IPS-20b (cell line): ENCODE data around the gene BTG1.

ENCODE experiments used
- H3K27ac ChIP-seq: one replicate; pipeline ENCODE4 v1.5.1; 2013; ENCODE audit warnings: low read length
- H3K27me3 ChIP-seq: 2 replicates; pipeline ENCODE4 v1.6.1; 2013; ENCODE audit warnings: mild to moderate bottlenecking, low read length, inconsistent platforms; ENCODE audit not compliant: insufficient read depth
- H3K36me3 ChIP-seq: 2 replicates; pipeline ENCODE4 v1.6.1; 2013; ENCODE audit warnings: low read depth, mild to moderate bottlenecking, inconsistent platforms, low read length, moderate library complexity; ENCODE audit not compliant: insufficient read depth
- H3K4me1 ChIP-seq: 2 replicates; pipeline ENCODE4 v1.6.1; 2013; ENCODE audit warnings: mild to moderate bottlenecking, control low read depth, inconsistent platforms, low read length, moderate library complexity; ENCODE audit not compliant: insufficient read depth
- H3K4me3 ChIP-seq: 2 replicates; pipeline ENCODE4 v1.5.1; 2013; ENCODE audit warnings: mild to moderate bottlenecking, low read length, inconsistent platforms
- H3K9ac ChIP-seq: 2 replicates; pipeline ENCODE4 v1.6.1; 2013; ENCODE audit warnings: low read depth, mild to moderate bottlenecking, inconsistent platforms, low read length, moderate library complexity
- H3K9me3 ChIP-seq: 2 replicates; pipeline ENCODE4 v1.6.1; 2013; ENCODE audit warnings: mild to moderate bottlenecking, low read depth, low read length, inconsistent platforms; ENCODE audit not compliant: insufficient read depth

BTG1 gene

DNA sequence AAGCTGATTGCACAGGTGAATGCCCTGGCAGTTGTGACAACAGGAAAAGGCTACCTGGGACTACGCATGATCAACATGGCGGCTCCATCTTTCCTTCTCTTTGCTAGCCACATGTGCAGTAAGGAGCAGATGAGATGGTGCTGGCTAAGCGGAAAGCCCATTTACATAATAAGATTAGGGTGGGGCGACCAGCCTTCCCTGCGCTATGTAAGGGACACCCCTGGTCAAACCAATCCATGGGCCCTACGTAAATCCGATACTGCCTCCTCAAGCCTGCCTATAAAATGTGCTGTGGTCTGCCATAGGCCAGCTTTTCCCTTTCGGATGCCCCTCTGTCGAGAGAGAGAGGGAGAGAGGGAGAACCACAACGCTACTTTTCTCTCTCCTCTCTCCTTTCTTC lies 31.0 kb upstream of the BTG1 start:
- Histone ChIP-seq H3K9ac (no peak overlapping the region), H3K4me3 (no peak overlapping the region), H3K4me1 (no peaks in the 10 kb centered on the region; the same call in 1 of the 2 replicates), H3K27ac (no peak overlapping the region), H3K27me3 (no peaks in the 10 kb centered on the region), H3K9me3 (no peaks in the 10 kb centered on the region), H3K36me3 (no peaks in the 10 kb centered on the region)

DNA sequence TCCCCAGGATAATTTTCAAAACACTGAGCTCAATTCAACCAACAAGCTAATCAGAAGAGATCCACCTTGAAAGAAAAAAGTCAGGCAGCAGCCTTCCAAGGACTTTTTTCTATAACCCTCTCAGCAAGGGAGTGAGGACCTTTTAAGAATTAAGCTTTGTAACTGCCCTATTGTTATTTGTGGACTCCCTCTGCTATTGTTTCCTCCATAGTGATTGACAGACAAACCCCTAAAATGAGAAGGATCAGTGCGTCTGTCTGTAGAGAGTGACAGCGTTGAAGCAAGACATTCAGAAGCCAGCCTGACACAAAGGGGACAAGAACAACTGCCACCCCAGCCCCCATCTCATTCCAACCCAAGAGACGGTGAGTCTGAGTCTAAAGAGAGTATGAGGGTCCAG lies 30.3 kb upstream of the BTG1 start:
- Histone ChIP-seq H3K27ac (no peak overlapping the region), H3K4me3 (no peak overlapping the region), H3K27me3 (no peaks in the 10 kb centered on the region), H3K36me3 (no peaks in the 10 kb centered on the region), H3K9me3 (no peaks in the 10 kb centered on the region), H3K9ac (no peak overlapping the region), H3K4me1 (no peaks in the 10 kb centered on the region; the same call in 1 of the 2 replicates)

DNA sequence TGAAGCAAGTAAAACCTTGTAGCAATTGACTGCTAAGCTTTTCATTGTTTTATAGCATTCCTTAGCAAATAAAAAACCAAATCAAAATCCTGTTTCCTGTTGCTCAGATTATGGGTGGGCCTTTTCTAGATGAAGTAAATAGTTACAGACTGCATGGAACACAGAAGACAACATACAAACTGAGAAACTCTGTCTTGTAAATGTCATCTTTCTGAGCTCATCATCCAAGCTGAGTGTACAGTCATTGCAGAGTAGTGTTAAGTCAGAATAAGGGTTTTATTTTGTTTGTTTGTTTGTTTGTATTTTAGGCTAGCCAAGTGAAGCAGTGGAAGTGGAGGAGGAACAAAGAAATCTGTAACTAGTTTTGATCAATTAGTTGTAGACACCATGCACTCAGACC lies 24.4 kb upstream of the BTG1 start:
- no peaks in the 10 kb centered on the region for H3K36me3 ChIP-seq
- H3K4me3 ChIP-seq, result no peak overlapping the region
- H3K9ac ChIP-seq, result no peak overlapping the region
- no peaks in the 10 kb centered on the region for H3K9me3 ChIP-seq
- H3K27ac ChIP-seq, result no peak overlapping the region
- H3K27me3 ChIP-seq, result no peaks in the 10 kb centered on the region
- H3K4me1 ChIP-seq, result no peaks in the 10 kb centered on the region; the same call in 1 of the 2 replicates

DNA sequence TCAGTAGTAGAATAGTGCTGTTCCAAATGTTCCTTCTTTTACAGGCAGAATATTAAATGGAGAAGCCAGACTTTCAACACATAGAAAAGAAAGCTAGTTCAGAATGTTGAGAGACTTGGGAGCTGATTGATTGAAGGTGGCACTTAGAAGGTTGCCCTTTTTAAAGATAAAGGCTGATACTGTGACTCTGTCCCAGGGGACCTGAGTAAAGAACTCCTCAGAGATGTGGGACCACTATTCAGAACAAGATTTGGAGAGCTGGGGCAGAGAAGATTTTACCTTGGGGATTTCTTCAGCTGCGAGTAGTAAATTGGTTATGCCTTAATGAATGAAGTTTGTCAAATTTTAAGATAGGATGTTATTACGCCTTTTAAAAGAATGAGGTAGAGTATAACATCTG lies 21.4 kb upstream of the BTG1 start:
- no peak overlapping the region for H3K27ac ChIP-seq

DNA sequence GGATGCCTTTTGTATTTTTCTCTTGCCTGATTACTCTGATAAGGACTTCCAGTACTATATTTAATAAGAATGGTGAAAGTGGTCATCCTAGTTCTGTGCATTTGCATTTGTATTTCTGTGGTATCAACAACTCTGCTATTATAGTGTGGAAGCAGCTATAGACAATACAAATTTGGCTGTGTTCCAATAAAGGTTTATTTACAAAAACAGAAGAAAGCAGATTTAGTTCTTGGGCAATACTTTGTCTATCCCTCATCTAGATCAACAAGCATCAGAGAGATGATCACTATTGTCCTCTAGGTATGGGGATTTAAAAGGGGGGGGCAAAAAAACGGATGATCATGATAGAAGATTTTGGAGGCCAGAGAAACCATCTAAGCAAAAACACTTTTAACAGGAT lies 19.1 kb upstream of the BTG1 start:
- Histone ChIP-seq H3K9ac (no peak overlapping the region), H3K4me1 (no peaks in the 10 kb centered on the region), H3K27ac (no peak overlapping the region), H3K27me3 (no peaks in the 10 kb centered on the region), H3K4me3 (no peak overlapping the region), H3K9me3 (no peaks in the 10 kb centered on the region), H3K36me3 (no peaks in the 10 kb centered on the region)

More for the DNA sequence above, 21.4 kb upstream of the BTG1 start:
- no peak overlapping the region for H3K9ac ChIP-seq
- no peaks in the 10 kb centered on the region for H3K27me3 ChIP-seq
- H3K4me3 ChIP-seq, result no peak overlapping the region
- H3K4me1 ChIP-seq, result no peaks in the 10 kb centered on the region
- no peaks in the 10 kb centered on the region for H3K36me3 ChIP-seq
- no peaks in the 10 kb centered on the region for H3K9me3 ChIP-seq

DNA sequence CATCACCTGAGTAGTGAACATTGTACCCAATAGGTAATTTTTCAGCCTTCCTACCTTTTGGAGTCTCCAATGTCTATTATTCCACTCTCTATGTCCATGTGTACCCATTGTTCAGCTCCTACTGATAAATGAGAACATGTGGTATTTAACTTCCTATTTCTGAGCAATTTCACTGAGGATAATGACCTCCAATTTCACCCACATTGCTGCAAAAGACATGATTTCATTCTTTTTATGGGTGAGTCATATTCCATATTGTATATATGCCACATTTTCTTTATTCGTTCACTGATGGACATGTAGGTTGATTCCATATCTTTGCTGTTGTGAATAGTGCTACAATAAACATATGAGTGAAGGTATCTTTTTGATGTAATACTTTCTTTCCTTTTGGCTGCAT lies 16.4 kb upstream of the BTG1 start:
- Histone ChIP-seq H3K9ac (no peak overlapping the region), H3K27ac (no peak overlapping the region), H3K4me1 (no peaks in the 10 kb centered on the region), H3K36me3 (no peaks in the 10 kb centered on the region), H3K4me3 (no peak overlapping the region), H3K27me3 (no peaks in the 10 kb centered on the region), H3K9me3 (no peaks in the 10 kb centered on the region)

DNA sequence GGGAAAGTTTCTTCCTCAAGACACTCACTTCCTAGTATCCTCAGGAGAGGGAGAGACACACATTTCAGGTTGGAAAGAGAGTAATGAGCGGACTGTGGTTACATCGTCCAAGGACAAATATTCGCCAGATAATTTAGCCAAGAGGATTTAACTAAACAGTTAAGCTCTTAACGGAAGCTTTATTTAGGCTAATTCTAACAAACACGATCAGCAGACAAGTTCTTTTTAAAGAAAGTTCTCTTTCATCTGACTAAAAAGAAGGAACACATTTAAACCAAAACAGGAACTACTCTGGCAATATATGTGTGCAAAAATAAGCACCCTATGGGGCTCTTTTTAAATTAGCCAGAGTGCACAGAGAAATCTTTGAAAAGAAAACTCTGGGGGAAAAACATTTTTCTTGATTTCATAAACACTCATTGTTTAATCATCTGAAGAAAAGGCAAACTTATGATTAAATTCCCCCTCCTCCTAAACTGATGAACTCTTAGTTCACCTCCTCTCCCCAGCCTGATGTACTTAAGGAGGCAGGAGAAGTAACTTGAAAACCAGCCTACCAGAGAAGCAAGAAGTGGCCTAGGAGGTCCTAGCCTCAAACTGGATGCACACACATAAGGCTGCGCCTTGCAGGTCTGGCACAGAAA lies 13.3 kb upstream of the BTG1 start:
- no peaks in the 10 kb centered on the region for H3K27me3 ChIP-seq
- no peak overlapping the region for H3K27ac ChIP-seq
- H3K36me3 ChIP-seq, result no peaks in the 10 kb centered on the region
- H3K9ac ChIP-seq, result no peak overlapping the region
- no peak overlapping the region for H3K4me3 ChIP-seq
- H3K9me3 ChIP-seq, result no peaks in the 10 kb centered on the region
- H3K4me1 ChIP-seq, result no peaks in the 10 kb centered on the region

DNA sequence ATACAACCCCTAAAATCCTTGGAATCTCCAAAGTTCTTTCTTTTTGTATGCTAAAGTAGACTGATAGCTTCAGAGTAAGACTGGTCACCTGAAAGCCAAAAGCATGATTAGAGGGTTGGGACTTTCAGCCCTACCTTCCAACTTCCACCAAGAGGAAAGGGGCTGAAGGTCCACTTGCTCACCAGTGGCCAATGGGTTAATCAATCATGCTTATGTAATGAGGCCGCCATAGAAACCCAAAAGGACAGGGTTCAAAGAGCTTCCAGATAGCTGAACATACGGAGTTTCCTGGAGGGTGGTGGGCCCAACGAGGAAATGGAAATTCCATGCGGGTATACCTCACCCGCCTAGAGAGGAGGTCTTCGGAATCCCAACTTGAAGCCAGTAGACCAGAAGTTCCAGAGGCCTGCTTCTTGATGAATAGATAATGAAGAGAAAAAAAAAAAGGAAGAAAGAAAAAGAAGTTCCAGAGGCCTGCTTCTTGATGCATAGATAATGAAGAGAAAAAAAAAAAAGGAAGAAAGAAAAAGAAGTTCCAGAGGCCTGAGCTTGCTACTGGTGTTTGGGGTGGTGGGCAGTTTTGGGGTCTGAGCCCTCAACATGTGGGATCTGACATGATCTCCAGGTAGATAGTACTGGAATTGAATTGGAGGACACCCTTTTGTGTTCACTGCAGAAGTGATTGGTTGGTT lies 11.2 kb upstream of the BTG1 start:
- no peaks in the 10 kb centered on the region for H3K9me3 ChIP-seq
- H3K36me3 ChIP-seq, result no peaks in the 10 kb centered on the region
- no peak overlapping the region for H3K27ac ChIP-seq
- H3K9ac ChIP-seq, result no peak overlapping the region
- H3K4me3 ChIP-seq, result no peak overlapping the region
- H3K4me1 ChIP-seq, result no peaks in the 10 kb centered on the region
- H3K27me3 ChIP-seq, result no peaks in the 10 kb centered on the region

DNA sequence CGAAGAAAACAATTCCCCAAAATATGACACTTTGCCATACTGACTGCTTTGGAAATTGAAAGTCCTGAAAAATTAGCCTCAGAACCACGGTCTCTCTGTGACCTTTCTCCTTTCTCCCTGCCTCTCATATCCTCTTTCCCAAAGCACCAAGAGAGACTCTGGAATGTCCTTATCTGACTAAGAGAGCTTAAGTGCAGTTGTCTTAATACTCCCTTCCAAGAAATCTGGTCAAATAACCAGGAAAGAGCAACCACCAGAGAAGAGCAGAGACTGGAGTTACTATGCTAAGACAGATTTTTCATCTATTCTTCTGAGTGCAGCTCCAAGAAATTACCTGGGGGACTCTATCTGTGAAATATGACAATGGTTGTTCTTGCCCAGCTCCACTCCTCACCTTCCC lies 10.5 kb upstream of the BTG1 start:
- Histone ChIP-seq H3K4me3 (no peak overlapping the region), H3K27me3 (no peaks in the 10 kb centered on the region), H3K4me1 (no peaks in the 10 kb centered on the region), H3K27ac (no peak overlapping the region), H3K9ac (no peak overlapping the region), H3K36me3 (no peaks in the 10 kb centered on the region), H3K9me3 (no peaks in the 10 kb centered on the region)

DNA sequence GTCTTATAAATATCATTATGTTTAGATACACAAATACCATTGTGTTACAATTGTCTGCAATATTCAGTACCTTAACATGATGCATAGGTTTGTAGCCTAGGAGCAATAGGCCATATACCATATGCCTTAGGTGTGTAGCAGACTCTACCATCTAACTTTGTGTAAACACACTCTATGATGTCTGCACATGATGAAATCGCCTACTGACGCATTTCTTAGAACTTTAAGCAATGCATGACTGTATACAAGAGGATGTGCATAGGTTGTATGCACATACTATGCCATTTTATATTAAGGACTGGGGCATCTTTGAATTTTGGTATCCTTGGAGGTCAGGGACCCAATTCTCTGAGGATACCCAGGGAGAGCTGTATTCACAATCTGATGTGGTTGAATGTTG lies 10.1 kb upstream of the BTG1 start:
- Histone ChIP-seq H3K9me3 (no peaks in the 10 kb centered on the region), H3K27me3 (no peaks in the 10 kb centered on the region), H3K4me1 (no peaks in the 10 kb centered on the region), H3K9ac (no peak overlapping the region), H3K27ac (no peak overlapping the region), H3K36me3 (no peaks in the 10 kb centered on the region), H3K4me3 (no peak overlapping the region)

DNA sequence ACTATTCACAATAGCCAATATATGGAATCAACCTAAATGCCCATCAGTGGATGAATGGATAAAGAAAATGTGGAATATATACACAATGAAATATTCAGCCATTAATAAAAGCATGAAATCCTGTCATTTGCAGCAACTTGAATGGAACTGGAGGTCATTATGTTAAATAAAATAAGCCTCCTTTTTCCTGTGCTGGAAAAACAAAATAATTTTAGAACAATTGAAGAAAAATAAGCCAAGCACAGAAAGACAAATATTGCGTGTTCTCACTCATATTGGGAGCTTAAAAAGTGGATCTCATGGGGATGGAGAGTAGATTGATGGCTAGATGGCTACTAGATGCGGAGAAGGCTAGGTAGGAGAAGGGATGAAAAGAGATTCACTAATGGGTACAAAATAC lies 6.3 kb upstream of the BTG1 start:
- peaks cover 11% of the 10 kb centered on the region; the same call in 1 of the 2 replicates for H3K4me1 ChIP-seq
- H3K27ac ChIP-seq, result no peak overlapping the region
- H3K9ac ChIP-seq, result no peak overlapping the region
- H3K27me3 ChIP-seq, result no peaks in the 10 kb centered on the region
- H3K9me3 ChIP-seq, result no peaks in the 10 kb centered on the region
- H3K4me3 ChIP-seq, result no peak overlapping the region
- H3K36me3 ChIP-seq, result no peaks in the 10 kb centered on the region

DNA sequence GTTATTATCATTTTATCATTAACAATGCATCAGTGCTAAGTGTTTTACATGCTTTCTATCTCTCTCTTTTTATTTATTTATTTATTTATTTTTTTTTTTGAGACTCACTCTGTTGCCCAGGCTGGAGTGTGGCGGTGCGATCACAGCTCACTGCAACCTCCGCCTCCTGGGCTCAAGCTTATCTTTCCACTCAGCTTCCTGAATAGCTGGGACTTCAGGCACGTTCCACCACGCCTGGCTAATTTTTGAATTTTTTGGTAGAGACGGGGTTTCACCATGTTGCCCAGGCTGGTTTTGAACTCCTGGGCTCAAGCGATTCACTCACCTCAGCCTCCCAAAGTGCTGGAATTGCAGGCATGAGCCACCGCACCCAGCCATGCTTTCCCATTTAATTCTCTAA lies 3.9 kb upstream of the BTG1 start:
- H3K27me3 ChIP-seq, result no peaks in the 10 kb centered on the region
- no peak overlapping the region for H3K9ac ChIP-seq
- no peak overlapping the region for H3K4me3 ChIP-seq
- H3K9me3 ChIP-seq, result no peaks in the 10 kb centered on the region
- no peaks in the 10 kb centered on the region for H3K36me3 ChIP-seq
- H3K4me1 ChIP-seq, result peaks cover 13% of the 10 kb centered on the region; the same call in 1 of the 2 replicates
- H3K27ac ChIP-seq, result no peak overlapping the region
